Neural cell (in vitro differentiated cells): ENCODE measurements around the gene CHAF1B. TPM values are rescaled to one million over a fixed set of nuclear protein-coding genes. Genes with fewer than 3 reads are reported as not detected.

Experiments
- H2AFZ ChIP-seq: fragments of 200-600, 300-800 bp; sonication (generic), shearing (Covaris generic); 2 replicates; pipeline ENCODE4 v1.6.0; 2014; ENCODE audit warnings: low read depth, mild to moderate bottlenecking, antibody characterized with exemption, low read length, moderate library complexity
- H3F3A ChIP-seq: fragments of 200-600 bp; shearing (Covaris generic); 2 replicates; pipeline ENCODE4 v1.6.1; 2016; ENCODE audit warnings: mild to moderate bottlenecking, moderate library complexity, mixed read lengths, antibody characterized with exemption, low read length; ENCODE audit not compliant: insufficient read depth, poor library complexity, severe bottlenecking
- H3K27ac ChIP-seq: fragments of 200-600, 300-800 bp; sonication (generic), shearing (Covaris generic); 2 replicates; pipeline ENCODE4 v1.5.1; 2014; ENCODE audit warnings: mild to moderate bottlenecking, low read length, moderate library complexity
- H3K27me3 ChIP-seq: fragments of 300-800, 200-600 bp; sonication (generic), shearing (Covaris generic); 2 replicates; pipeline ENCODE4 v1.6.0; 2014; ENCODE audit warnings: mild to moderate bottlenecking, low read depth, low read length, moderate library complexity; ENCODE audit not compliant: insufficient read depth
- H3K36me3 ChIP-seq: fragments of 300-800, 200-600 bp; sonication (generic), shearing (Covaris generic); 2 replicates; pipeline ENCODE4 v1.5.1; 2014; ENCODE audit warnings: mild to moderate bottlenecking, antibody characterized with exemption, low read length, moderate library complexity; ENCODE audit not compliant: insufficient read depth
- H3K4me2 ChIP-seq: fragments of 300-800, 200-600 bp; sonication (generic), shearing (Covaris generic); 2 replicates; pipeline ENCODE4 v1.6.0; 2014; ENCODE audit warnings: mild to moderate bottlenecking, low read length
- H3K4me3 ChIP-seq: fragments of 300-800, 200-600 bp; sonication (generic), shearing (Covaris generic); 2 replicates; pipeline ENCODE4 v1.5.1; 2014; ENCODE audit warnings: mild to moderate bottlenecking, low read length, moderate library complexity
- H3K79me2 ChIP-seq: fragments of 200-600 bp; shearing (Covaris generic); replicated peaks from 2 replicates; pipeline ENCODE4 v1.6.0; 2014; ENCODE audit warnings: mild to moderate bottlenecking, low read length, moderate library complexity; ENCODE audit not compliant: insufficient read depth
- H3K9ac ChIP-seq: fragments of 300-800, 200-600 bp; sonication (generic), shearing (Covaris generic); 2 replicates; pipeline ENCODE4 v1.6.1; 2016; ENCODE audit warnings: mild to moderate bottlenecking, low read length, mixed read lengths
- H3K9me2 ChIP-seq: fragments of 200-600 bp; shearing (Covaris generic); 2 replicates; pipeline ENCODE4 v1.6.1; 2016; ENCODE audit warnings: mild to moderate bottlenecking, low read length, mixed read lengths; ENCODE audit not compliant: insufficient read depth
- H3K9me3 ChIP-seq: fragments of 200-600, 300-800 bp; sonication (generic), shearing (Covaris generic); 2 replicates; pipeline ENCODE4 v1.6.1; 2016; ENCODE audit warnings: mild to moderate bottlenecking, mixed run types, low read length, moderate library complexity, mixed read lengths
- H4K20me1 ChIP-seq: fragments of 200-600 bp; shearing (Covaris generic); 2 replicates; pipeline ENCODE4 v1.6.1; 2016; ENCODE audit warnings: mild to moderate bottlenecking, mixed run types; ENCODE audit not compliant: insufficient read depth
- CTCF ChIP-seq: fragments of 450-650 bp; IDR thresholded peaks from 2 replicates; pipeline ENCODE4 v1.5.1; 2014; ENCODE audit warnings: antibody characterized with exemption, mild to moderate bottlenecking, moderate library complexity; ENCODE audit not compliant: poor library complexity, severe bottlenecking
- EP300 ChIP-seq: fragments of 450-650 bp; conservative IDR thresholded peaks from 2 replicates; pipeline ENCODE4 v1.6.1; 2014; ENCODE audit warnings: antibody characterized with exemption, mild to moderate bottlenecking, moderate library complexity; ENCODE audit not compliant: poor library complexity, severe bottlenecking
- EZH2 ChIP-seq: fragments of 200-600, 300-800 bp; shearing (Covaris generic), sonication (generic); IDR thresholded peaks from 2 replicates; pipeline ENCODE4 v1.6.1; 2014; ENCODE audit warnings: antibody characterized with exemption, low read length, borderline replicate concordance, mild to moderate bottlenecking; ENCODE audit not compliant: insufficient read depth, poor library complexity, severe bottlenecking
- MXI1 ChIP-seq: fragments of 450-650 bp; conservative IDR thresholded peaks from 2 replicates; pipeline ENCODE4 v1.6.1; 2014; ENCODE audit warnings: antibody characterized with exemption, mild to moderate bottlenecking; ENCODE audit not compliant: poor library complexity, severe bottlenecking
- POLR2AphosphoS5 ChIP-seq: IDR thresholded peaks from 2 replicates; pipeline ENCODE4 v1.6.1; 2012
- RAD21 ChIP-seq: fragments of 450-650 bp; conservative IDR thresholded peaks from 2 replicates; pipeline ENCODE4 v1.6.1; 2014; ENCODE audit warnings: antibody characterized with exemption, mild to moderate bottlenecking, moderate library complexity
- SMC3 ChIP-seq: fragments of 450-650 bp; conservative IDR thresholded peaks from 2 replicates; pipeline ENCODE4 v1.6.1; 2014; ENCODE audit warnings: antibody characterized with exemption, mild to moderate bottlenecking, moderate library complexity; ENCODE audit not compliant: poor library complexity
- TAF1 ChIP-seq: IDR thresholded peaks from 2 replicates; pipeline ENCODE4 v1.6.1; 2012; ENCODE audit warnings: low read depth
- polyA plus RNA-seq: library from polyadenylated mRNA; depleted of rRNA; stranded (reverse); fragments of >200 nt; gene quantifications from 2 replicates; pipeline ENCODE4 v1.2.3, GENCODE V29; 2014
- TF ChIP-seq, protein P1 (sequence below): IDR thresholded peaks from 2 replicates; pipeline ENCODE4 v1.6.1; 2012; ENCODE audit warnings: borderline replicate concordance

Gene CHAF1B
- polyA plus RNA-seq, 1 donor from 2014 or later: 0.72 TPM

DNA sequence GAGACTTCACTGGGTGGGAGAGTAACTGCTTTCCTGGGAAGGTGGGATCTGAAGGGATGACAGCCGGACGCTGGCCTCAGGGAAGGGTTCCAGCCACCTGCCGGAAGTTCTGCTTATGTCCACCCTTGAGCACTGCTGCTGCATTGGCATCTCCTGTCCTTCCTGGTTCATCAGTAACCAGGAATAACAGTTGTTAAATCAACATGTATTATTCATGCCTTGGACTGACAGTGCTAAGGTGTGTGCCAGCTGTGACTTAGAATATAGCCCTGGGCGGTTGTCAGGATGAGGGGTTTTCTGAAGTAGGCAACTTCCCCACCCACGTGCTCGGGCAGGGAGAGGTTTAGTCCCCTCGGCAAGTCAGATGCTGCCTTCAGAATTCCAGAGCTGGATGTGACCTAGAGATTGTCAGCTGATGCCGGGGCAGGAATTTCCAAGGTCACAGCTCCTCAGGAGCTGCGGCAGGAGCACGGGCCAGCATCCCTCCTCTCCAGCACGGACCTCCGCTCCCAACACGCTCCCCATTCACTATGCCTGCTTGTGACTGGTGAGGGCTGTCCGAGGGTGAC, 76.8 kb downstream of the CHAF1B start:
- Histone ChIP-seq H3K79me2 (no peaks in the 10 kb centered on the region), H3F3A (no peaks in the 10 kb centered on the region), H3K36me3 (no peaks in the 10 kb centered on the region), H3K27me3 (no peaks in the 10 kb centered on the region), H4K20me1 (no peaks in the 10 kb centered on the region), H3K9me3 (no peaks in the 10 kb centered on the region), H3K4me3 (no peak overlapping the region), H3K9me2 (no peaks in the 10 kb centered on the region), H2AFZ (no peak overlapping the region), H3K4me2 (no peak overlapping the region), H3K9ac (no peak overlapping the region), H3K27ac (no peak overlapping the region)
- TF ChIP-seq, protein P1, sequence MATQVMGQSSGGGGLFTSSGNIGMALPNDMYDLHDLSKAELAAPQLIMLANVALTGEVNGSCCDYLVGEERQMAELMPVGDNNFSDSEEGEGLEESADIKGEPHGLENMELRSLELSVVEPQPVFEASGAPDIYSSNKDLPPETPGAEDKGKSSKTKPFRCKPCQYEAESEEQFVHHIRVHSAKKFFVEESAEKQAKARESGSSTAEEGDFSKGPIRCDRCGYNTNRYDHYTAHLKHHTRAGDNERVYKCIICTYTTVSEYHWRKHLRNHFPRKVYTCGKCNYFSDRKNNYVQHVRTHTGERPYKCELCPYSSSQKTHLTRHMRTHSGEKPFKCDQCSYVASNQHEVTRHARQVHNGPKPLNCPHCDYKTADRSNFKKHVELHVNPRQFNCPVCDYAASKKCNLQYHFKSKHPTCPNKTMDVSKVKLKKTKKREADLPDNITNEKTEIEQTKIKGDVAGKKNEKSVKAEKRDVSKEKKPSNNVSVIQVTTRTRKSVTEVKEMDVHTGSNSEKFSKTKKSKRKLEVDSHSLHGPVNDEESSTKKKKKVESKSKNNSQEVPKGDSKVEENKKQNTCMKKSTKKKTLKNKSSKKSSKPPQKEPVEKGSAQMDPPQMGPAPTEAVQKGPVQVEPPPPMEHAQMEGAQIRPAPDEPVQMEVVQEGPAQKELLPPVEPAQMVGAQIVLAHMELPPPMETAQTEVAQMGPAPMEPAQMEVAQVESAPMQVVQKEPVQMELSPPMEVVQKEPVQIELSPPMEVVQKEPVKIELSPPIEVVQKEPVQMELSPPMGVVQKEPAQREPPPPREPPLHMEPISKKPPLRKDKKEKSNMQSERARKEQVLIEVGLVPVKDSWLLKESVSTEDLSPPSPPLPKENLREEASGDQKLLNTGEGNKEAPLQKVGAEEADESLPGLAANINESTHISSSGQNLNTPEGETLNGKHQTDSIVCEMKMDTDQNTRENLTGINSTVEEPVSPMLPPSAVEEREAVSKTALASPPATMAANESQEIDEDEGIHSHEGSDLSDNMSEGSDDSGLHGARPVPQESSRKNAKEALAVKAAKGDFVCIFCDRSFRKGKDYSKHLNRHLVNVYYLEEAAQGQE: no peak
- TF ChIP-seq POLR2AphosphoS5 (no peak), SMC3 (no peak)

DNA sequence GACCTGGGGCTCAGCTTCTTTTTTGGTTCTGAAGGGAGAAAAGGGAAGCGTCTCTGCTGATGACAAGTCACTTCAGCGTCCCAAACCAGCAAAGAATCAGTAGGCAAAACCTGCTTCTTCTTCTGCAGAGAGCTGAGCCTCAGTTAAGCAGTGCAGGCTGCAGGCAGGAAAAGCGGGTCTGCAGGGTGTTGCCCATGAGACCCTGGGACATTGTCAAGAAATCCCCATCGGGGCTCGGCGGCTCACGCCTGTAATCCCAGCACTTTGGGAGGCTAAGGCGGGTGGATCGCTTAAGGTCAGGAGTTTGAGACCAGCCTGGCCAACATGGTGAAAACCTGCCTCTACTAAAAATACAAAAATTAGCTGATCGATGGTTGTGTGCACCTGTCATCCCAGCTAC, 78.0 kb downstream of the CHAF1B start:
- Histone ChIP-seq H2AFZ (no peak overlapping the region), H3K4me2 (no peak overlapping the region), H3K79me2 (no peaks in the 10 kb centered on the region), H3K9me2 (no peaks in the 10 kb centered on the region), H3K9me3 (no peaks in the 10 kb centered on the region), H3K36me3 (no peaks in the 10 kb centered on the region), H3K27ac (no peak overlapping the region), H3F3A (no peaks in the 10 kb centered on the region), H4K20me1 (no peaks in the 10 kb centered on the region), H3K27me3 (no peaks in the 10 kb centered on the region), H3K4me3 (no peak overlapping the region), H3K9ac (no peak overlapping the region)
- TF ChIP-seq, protein P1: no peak
- TF ChIP-seq TAF1 (no peak), EZH2 (no peak), MXI1 (no peak), CTCF (no peak), SMC3 (no peak), EP300 (no peak), POLR2AphosphoS5 (no peak), RAD21 (no peak)
